Mononuclear cell (primary cell): ENCODE data around the gene CIAO1. TPM values are rescaled to one million over a fixed set of nuclear protein-coding genes. Genes with fewer than 3 reads are reported as not detected.
"Not testable (repeated sequence)": the region's sequence is repeated elsewhere in the genome, so short reads cannot be mapped to it uniquely, and the experiment has no call there.

Experiments used
- H3K27me3 ChIP-seq: 2 replicates; pipeline ENCODE4 v1.6.0; 2011; ENCODE audit warnings: low read length, control low read depth; ENCODE audit not compliant: insufficient read depth
- H3K4me1 ChIP-seq: 2 replicates; pipeline ENCODE4 v1.5.1; 2011; ENCODE audit warnings: mild to moderate bottlenecking, low read length, control low read depth; ENCODE audit not compliant: insufficient read depth
- H3K4me3 ChIP-seq: 2 replicates; pipeline ENCODE4 v1.5.1; 2011; ENCODE audit warnings: mild to moderate bottlenecking, low read length, moderate library complexity
- H3K9me3 ChIP-seq: 2 replicates; pipeline ENCODE4 v1.5.1; 2011; ENCODE audit warnings: low read depth, mild to moderate bottlenecking, control low read depth, low read length
- total RNA-seq: library from RNA; depleted of rRNA; stranded (reverse); fragments of >200 nt; gene quantifications from one replicate; pipeline ENCODE4 v1.2.3, GENCODE V29; 2012

Gene CIAO1
- total RNA-seq, 1 donor: 65.4 TPM

- Histone ChIP-seq H3K9me3 (no peaks in the 10 kb centered on the region), H3K27me3 (no peaks in the 10 kb centered on the region), H3K4me3 (peak overlapping the region; percentile 3), H3K4me1 (peaks cover 69% of the 10 kb centered on the region)
Measured at GRCh38 chr2:96241900-96242611, 24.0 kb upstream of the CIAO1 start.

- Histone ChIP-seq H3K4me3 (no peak overlapping the region), H3K4me1 (peaks cover 79% of the 10 kb centered on the region), H3K9me3 (no peaks in the 10 kb centered on the region), H3K27me3 (no peaks in the 10 kb centered on the region)
Measured at GRCh38 chr2:96243843-96244242, 22.2 kb upstream of the CIAO1 start.

GRCh38 chr2:96245609-96246390 lies 20.2 kb upstream of the CIAO1 start:
- no peaks in the 10 kb centered on the region for H3K9me3 ChIP-seq
- no peak overlapping the region for H3K4me3 ChIP-seq
- H3K27me3 ChIP-seq: no peaks in the 10 kb centered on the region
- peaks cover 75% of the 10 kb centered on the region for H3K4me1 ChIP-seq

DNA sequence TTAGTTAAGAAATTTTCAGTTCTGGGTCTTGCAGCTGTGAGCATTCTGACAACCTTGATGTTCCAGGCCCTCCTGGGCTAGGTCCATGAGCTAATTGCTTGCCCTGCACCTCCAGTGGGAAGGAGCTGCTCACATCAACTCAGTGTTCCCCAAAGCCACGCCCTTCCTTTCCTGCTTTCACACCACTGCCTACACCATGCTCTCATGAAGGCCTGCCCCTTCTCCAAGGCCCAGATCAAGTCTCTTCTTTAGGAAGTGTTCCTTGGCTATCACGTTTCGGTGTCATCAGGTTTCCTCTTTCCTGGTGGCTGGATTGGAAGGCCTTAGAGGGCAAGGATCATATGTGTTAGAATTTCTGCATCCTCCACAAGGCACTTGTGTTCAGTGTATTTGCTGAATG lies 19.0 kb upstream of the CIAO1 start:
- Histone ChIP-seq H3K9me3 (no peaks in the 10 kb centered on the region), H3K27me3 (no peaks in the 10 kb centered on the region), H3K4me1 (peaks cover 66% of the 10 kb centered on the region), H3K4me3 (no peak overlapping the region)

DNA sequence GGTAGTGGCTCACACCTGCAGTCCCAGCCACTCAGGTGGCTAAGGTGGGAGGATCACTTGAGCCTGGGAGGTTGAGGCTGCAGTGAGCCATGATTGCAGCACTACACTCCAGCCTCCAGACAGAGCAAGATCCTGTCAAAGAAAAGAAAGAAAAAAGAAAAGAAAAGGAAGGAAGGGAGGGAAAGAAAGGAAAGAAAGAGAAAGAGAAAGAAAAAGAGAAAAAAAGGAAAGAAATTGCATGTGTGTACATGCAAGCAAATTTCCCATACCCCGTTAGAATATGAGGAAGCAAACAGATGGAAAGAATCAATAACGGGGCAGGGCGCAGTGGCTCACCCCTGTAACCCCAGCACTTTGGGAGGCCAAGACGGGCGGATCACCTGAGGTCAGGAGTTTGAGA lies 18.1 kb upstream of the CIAO1 start:
- H3K4me1 ChIP-seq: peaks cover 57% of the 10 kb centered on the region
- H3K9me3 ChIP-seq: no peaks in the 10 kb centered on the region
- H3K4me3 ChIP-seq: no peak overlapping the region
- no peaks in the 10 kb centered on the region for H3K27me3 ChIP-seq

DNA sequence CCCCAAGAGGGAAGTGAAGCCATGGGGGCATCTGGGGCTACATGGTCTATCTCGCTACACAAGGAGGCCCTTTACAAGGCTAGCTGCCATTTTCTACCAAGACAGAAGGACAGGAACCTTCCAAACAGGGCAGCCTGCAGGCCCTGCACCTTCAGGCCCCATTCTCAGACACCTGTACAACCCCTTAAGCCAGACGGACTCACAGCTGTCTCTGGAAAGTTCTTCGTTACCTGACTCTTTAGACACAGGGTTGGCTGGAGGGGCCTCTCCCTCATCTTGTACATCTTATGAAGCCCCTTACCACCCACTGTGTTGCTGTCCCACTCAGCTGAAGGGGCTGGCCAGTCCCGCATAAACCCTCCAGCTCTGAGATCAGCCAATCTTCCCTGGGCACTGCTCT lies 17.4 kb upstream of the CIAO1 start:
- no peaks in the 10 kb centered on the region for H3K9me3 ChIP-seq
- no peaks in the 10 kb centered on the region for H3K27me3 ChIP-seq
- no peak overlapping the region for H3K4me3 ChIP-seq
- H3K4me1 ChIP-seq: peaks cover 49% of the 10 kb centered on the region

- Histone ChIP-seq H3K9me3 (no peaks in the 10 kb centered on the region), H3K4me1 (peaks cover 46% of the 10 kb centered on the region), H3K27me3 (no peaks in the 10 kb centered on the region), H3K4me3 (no peak overlapping the region)
Measured at GRCh38 chr2:96249654-96250053, 16.4 kb upstream of the CIAO1 start.

GRCh38 chr2:96250188-96250587 lies 15.8 kb upstream of the CIAO1 start:
- H3K27me3 ChIP-seq: no peaks in the 10 kb centered on the region
- H3K4me3 ChIP-seq: no peak overlapping the region
- H3K9me3 ChIP-seq: no peaks in the 10 kb centered on the region
- peaks cover 46% of the 10 kb centered on the region for H3K4me1 ChIP-seq

DNA sequence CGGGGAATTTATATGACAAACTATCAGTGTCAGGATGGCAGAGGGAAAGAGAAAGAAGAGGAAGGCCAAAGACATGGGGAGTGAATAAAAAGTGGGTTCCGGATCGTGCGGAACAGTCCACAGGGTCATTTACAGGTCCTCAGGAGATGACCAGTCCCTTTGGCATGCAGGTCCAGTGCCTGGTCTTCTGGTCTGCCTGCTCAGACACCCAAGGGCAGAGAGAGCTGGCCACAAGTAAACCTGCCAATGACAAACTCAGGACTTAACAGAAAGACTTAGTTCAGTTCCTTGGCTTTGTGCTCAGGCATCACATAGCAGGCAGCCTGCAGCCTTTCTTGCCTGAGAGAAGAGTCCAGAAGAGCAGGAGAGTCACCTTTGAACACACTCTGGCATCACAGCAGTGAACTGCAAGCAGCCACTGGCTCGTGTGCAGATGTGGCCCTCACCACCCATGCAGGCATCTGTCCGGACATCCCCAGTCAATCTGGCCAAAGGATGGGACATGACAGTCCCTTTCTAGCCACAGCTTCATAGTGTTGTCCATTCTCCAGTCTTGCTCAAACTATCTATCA lies 14.2 kb upstream of the CIAO1 start:
- Histone ChIP-seq H3K4me1 (peaks cover 46% of the 10 kb centered on the region), H3K4me3 (no peak overlapping the region), H3K27me3 (no peaks in the 10 kb centered on the region), H3K9me3 (no peaks in the 10 kb centered on the region)

- Histone ChIP-seq H3K4me1 (peaks cover 46% of the 10 kb centered on the region), H3K27me3 (no peaks in the 10 kb centered on the region), H3K9me3 (no peaks in the 10 kb centered on the region), H3K4me3 (no peak overlapping the region)
Measured at GRCh38 chr2:96252526-96252925, 13.5 kb upstream of the CIAO1 start.

GRCh38 chr2:96253006-96253405 lies 13.0 kb upstream of the CIAO1 start:
- Histone ChIP-seq H3K27me3 (no peaks in the 10 kb centered on the region), H3K4me1 (peaks cover 46% of the 10 kb centered on the region), H3K4me3 (no peak overlapping the region)

DNA sequence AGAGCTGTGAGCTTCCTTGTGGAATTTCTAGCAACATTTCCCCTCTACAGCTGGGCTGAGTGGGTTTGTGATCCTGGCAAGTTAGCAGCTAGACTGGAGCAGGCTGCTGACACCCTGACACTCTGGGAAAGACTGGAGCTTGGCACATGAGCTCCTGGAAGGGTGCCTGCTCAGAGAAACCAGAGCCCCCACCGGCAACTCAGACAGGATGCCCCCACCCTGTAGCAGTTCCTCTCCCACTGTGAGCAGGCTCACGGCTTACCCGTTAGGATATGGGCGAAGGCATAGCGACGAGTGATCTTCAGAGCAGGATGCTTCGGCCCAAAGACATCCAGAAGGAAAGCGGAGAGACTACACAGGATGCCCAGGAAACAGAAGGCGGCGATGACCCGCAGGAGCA lies 11.5 kb upstream of the CIAO1 start:
- no peaks in the 10 kb centered on the region for H3K27me3 ChIP-seq
- peaks cover 61% of the 10 kb centered on the region for H3K4me1 ChIP-seq

More at GRCh38 chr2:96253006-96253405, 13.0 kb upstream of the CIAO1 start:
- H3K9me3 ChIP-seq: no peaks in the 10 kb centered on the region

DNA sequence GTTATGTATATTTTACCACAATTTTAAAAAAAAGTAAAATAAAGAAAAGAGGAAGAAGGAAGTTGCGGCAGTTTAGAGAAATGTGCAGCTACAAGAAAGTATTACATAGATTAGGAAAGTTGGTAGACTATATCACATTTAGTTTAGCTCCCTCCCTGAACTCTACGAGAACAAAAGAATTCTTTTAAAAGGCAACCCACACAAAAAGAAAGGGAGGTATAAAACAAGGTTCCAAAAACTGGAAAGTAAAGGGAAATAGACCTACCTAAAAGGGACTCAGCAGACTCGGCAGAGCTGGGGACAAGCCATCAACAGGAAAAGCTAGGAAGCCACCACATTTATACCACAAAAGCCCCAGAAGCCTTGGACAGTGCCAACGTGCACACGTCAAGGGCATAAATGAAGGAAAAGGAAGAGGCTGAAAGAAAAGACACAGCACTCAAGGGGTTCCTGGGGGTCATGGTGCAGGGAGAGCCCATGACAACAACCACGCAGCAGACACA lies 9.4 kb upstream of the CIAO1 start:
- H3K4me1 ChIP-seq: peaks cover 76% of the 10 kb centered on the region
- no peaks in the 10 kb centered on the region for H3K27me3 ChIP-seq
- H3K4me3 ChIP-seq: no peak overlapping the region
- H3K9me3 ChIP-seq: no peaks in the 10 kb centered on the region

More for the DNA sequence above, 11.5 kb upstream of the CIAO1 start:
- Histone ChIP-seq H3K9me3 (no peaks in the 10 kb centered on the region), H3K4me3 (no peak overlapping the region)

DNA sequence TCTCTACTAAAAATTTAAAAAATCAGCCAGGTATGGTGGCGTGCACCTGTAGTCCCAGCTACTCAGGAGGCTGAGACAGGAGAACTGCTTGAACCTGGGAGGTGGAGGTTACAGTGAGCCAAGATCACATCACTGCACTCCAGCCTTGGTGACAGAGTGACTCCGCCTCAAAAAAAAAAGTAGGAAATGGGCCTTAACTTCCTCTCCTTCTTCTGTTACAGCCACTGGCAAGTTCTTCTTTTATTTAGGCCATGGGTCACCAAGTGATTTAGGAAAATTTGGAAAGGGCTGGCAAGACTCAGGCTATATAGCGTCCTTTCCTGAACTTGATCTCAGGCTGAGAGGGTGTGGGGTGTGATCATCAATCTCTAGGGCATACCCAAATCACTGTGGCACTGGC lies 8.3 kb upstream of the CIAO1 start:
- H3K9me3 ChIP-seq, H3K4me3 ChIP-seq, H3K27me3 ChIP-seq: not testable (repeated sequence)
- H3K4me1 ChIP-seq: peaks cover 87% of the 10 kb centered on the region
